Trophoblast cell (in vitro differentiated cells and primary cell): Measurements from ENCODE around the gene ATF4.

ENCODE experiments used
- DNase-seq, 2 donors: peaks; one replicate each; pipeline ENCODE4 v3.0.0-alpha.2; 2016
- H2AFZ ChIP-seq: 2 replicates; pipeline ENCODE4 v1.6.1; 2013; ENCODE audit warnings: low read length, moderate library complexity, mild to moderate bottlenecking; ENCODE audit not compliant: insufficient read depth, poor library complexity
- H2AK5ac ChIP-seq: 2 replicates; pipeline ENCODE4 v1.6.1; 2013; ENCODE audit warnings: mild to moderate bottlenecking, low read length
- H2BK120ac ChIP-seq: 2 replicates; pipeline ENCODE4 v1.6.1; 2013; ENCODE audit warnings: low read length, mild to moderate bottlenecking, moderate library complexity; ENCODE audit not compliant: insufficient read depth, poor library complexity
- H2BK12ac ChIP-seq: 2 replicates; pipeline ENCODE4 v1.6.1; 2013; ENCODE audit warnings: mild to moderate bottlenecking, low read length, moderate library complexity
- H2BK5ac ChIP-seq: 2 replicates; pipeline ENCODE4 v1.6.1; 2013; ENCODE audit warnings: low read length, low read depth, moderate library complexity, mild to moderate bottlenecking; ENCODE audit not compliant: poor library complexity
- H3K14ac ChIP-seq: 2 replicates; pipeline ENCODE4 v1.6.1; 2013; ENCODE audit warnings: mild to moderate bottlenecking, low read length
- H3K18ac ChIP-seq: 2 replicates; pipeline ENCODE4 v1.6.1; 2013; ENCODE audit warnings: mild to moderate bottlenecking, low read length
- H3K23ac ChIP-seq: 2 replicates; pipeline ENCODE4 v1.6.1; 2013; ENCODE audit warnings: low read length
- H3K27ac ChIP-seq: 2 replicates; pipeline ENCODE4 v1.5.1; 2013; ENCODE audit warnings: low read depth, mild to moderate bottlenecking, inconsistent platforms, low read length, moderate library complexity
- H3K27me3 ChIP-seq: 2 replicates; pipeline ENCODE4 v1.6.1; 2013; ENCODE audit warnings: inconsistent platforms, mild to moderate bottlenecking, low read length, moderate library complexity; ENCODE audit not compliant: insufficient read depth
- H3K36me3 ChIP-seq, 2 experiments: 1 replicate in 1 of 2; 2 replicates in 1 of 2; pipeline ENCODE4 v1.6.1; 2013; ENCODE audit warnings: low read length in 2 of 2, mild to moderate bottlenecking in 2 of 2, moderate library complexity in 1 of 2; ENCODE audit not compliant: insufficient read depth in 2 of 2, control insufficient read depth in 1 of 2
- H3K4ac ChIP-seq: 2 replicates; pipeline ENCODE4 v1.6.1; 2013; ENCODE audit warnings: low read depth, mild to moderate bottlenecking, low read length, moderate library complexity
- H3K4me1 ChIP-seq, 2 experiments: 1 replicate in 1 of 2; 2 replicates in 1 of 2; pipeline ENCODE4 v1.6.1; 2013; ENCODE audit warnings: low read length in 2 of 2, mild to moderate bottlenecking in 2 of 2, moderate library complexity in 1 of 2; ENCODE audit not compliant: insufficient read depth in 2 of 2, control insufficient read depth in 1 of 2
- H3K4me2 ChIP-seq: 2 replicates; pipeline ENCODE4 v1.6.1; 2013; ENCODE audit warnings: inconsistent platforms, mild to moderate bottlenecking, low read length, moderate library complexity
- H3K4me3 ChIP-seq: 2 replicates; pipeline ENCODE4 v1.5.1; 2013; ENCODE audit warnings: mild to moderate bottlenecking, low read depth, low read length, inconsistent platforms
- H3K79me1 ChIP-seq: one replicate; pipeline ENCODE4 v1.6.1; 2013; ENCODE audit warnings: low read length
- H3K79me2 ChIP-seq: 2 replicates; pipeline ENCODE4 v1.6.1; 2013; ENCODE audit warnings: low read length, mild to moderate bottlenecking; ENCODE audit not compliant: control insufficient read depth, insufficient read depth, poor library complexity
- H3K9ac ChIP-seq: 2 replicates; pipeline ENCODE4 v1.6.1; 2013; ENCODE audit warnings: mild to moderate bottlenecking, low read length
- H3K9me3 ChIP-seq: 2 replicates; pipeline ENCODE4 v1.6.1; 2013; ENCODE audit warnings: low read depth, mild to moderate bottlenecking, control low read depth, inconsistent platforms, low read length; ENCODE audit not compliant: insufficient read depth
- H4K12ac ChIP-seq: 2 replicates; pipeline ENCODE4 v1.6.1; 2013; ENCODE audit warnings: low read depth, mild to moderate bottlenecking, low read length, moderate library complexity
- H4K8ac ChIP-seq: 2 replicates; pipeline ENCODE4 v1.6.1; 2013; ENCODE audit warnings: low read depth, mild to moderate bottlenecking, low read length, moderate library complexity
- H4K91ac ChIP-seq: one replicate; pipeline ENCODE4 v1.6.1; 2013; ENCODE audit warnings: low read depth, mild to moderate bottlenecking, low read length, moderate library complexity
- WGBS: extraction: QIAGEN DNeasy Blood & Tissue Kit; methylation state at CpG from one replicate; pipeline ENCODE4 v1.1.7; 2013; ENCODE audit warnings: missing lambda C conversion rate; ENCODE audit not compliant: insufficient read length, insufficient coverage; ENCODE audit errors: extremely low coverage; 5-methylcytosine and 5-hydroxymethylcytosine counted together

The ATF4 gene

GRCh38 chr22:39524753-39525657, 4.6 kb downstream of the ATF4 start:
- no peak overlapping the region for H3K4ac ChIP-seq
- no peak overlapping the region for H3K4me2 ChIP-seq
- H2BK5ac ChIP-seq: no peak overlapping the region
- H2BK12ac ChIP-seq: no peak overlapping the region
- no peak overlapping the region for H4K8ac ChIP-seq
- peaks cover 10% of the 10 kb centered on the region for H3K79me1 ChIP-seq
- peaks cover 46 to 58% of the 10 kb centered on the region in 2 experiments for H3K36me3 ChIP-seq
- H3K4me3 ChIP-seq: no peak overlapping the region
- no peaks in the 10 kb centered on the region for H3K27me3 ChIP-seq
- no peak overlapping the region for H3K27ac ChIP-seq
- H3K14ac ChIP-seq: no peak overlapping the region
- peak in 1 of 2 donors; percentile 36 for DNase-seq
- H3K18ac ChIP-seq: no peak overlapping the region
- H3K9ac ChIP-seq: no peak overlapping the region
- no peak overlapping the region for H2AK5ac ChIP-seq
- no peak overlapping the region for H2BK120ac ChIP-seq
- no peak overlapping the region for H4K91ac ChIP-seq
- no peak overlapping the region for H4K12ac ChIP-seq
- H3K79me2 ChIP-seq: peaks cover 17% of the 10 kb centered on the region
- WGBS: no CpG with 5 or more reads among the region's 10 CpGs
- no peak overlapping the region for H2AFZ ChIP-seq
- H3K23ac ChIP-seq: no peak overlapping the region
- H3K9me3 ChIP-seq: no peaks in the 10 kb centered on the region
- peaks cover 12 to 27% of the 10 kb centered on the region in 2 experiments for H3K4me1 ChIP-seq

GRCh38 chr22:39525658-39525975, 5.3 kb downstream of the ATF4 start:
- no CpG with 5 or more reads among the region's 4 CpGs for WGBS
- Histone ChIP-seq H3K79me2 (peaks cover 13% of the 10 kb centered on the region), H3K9ac (no peak overlapping the region), H2BK12ac (no peak overlapping the region), H3K27ac (no peak overlapping the region), H3K27me3 (no peaks in the 10 kb centered on the region), H4K91ac (no peak overlapping the region), H3K4me1 (peaks cover 12 to 27% of the 10 kb centered on the region in 2 experiments), H2BK120ac (no peak overlapping the region), H4K8ac (no peak overlapping the region), H2BK5ac (no peak overlapping the region), H2AFZ (no peak overlapping the region), H3K4ac (no peak overlapping the region), H3K9me3 (no peaks in the 10 kb centered on the region), H3K36me3 (peaks cover 46 to 60% of the 10 kb centered on the region in 2 experiments), H3K18ac (no peak overlapping the region), H3K79me1 (peaks cover 5% of the 10 kb centered on the region), H4K12ac (no peak overlapping the region), H3K23ac (no peak overlapping the region), H3K14ac (no peak overlapping the region), H3K4me3 (no peak overlapping the region), H3K4me2 (no peak overlapping the region), H2AK5ac (no peak overlapping the region)
- DNase-seq: no peak

GRCh38 chr22:39526736-39527171, 6.4 kb downstream of the ATF4 start:
- Histone ChIP-seq H2AK5ac (no peak overlapping the region), H4K12ac (no peak overlapping the region), H2BK12ac (no peak overlapping the region), H3K9ac (no peak overlapping the region), H3K79me2 (peaks cover 5% of the 10 kb centered on the region), H3K18ac (no peak overlapping the region), H3K4me2 (no peak overlapping the region), H4K8ac (no peak overlapping the region), H2AFZ (no peak overlapping the region), H2BK120ac (no peak overlapping the region), H3K14ac (no peak overlapping the region), H3K4ac (no peak overlapping the region), H3K4me3 (no peak overlapping the region), H3K27me3 (no peaks in the 10 kb centered on the region), H2BK5ac (no peak overlapping the region), H3K9me3 (no peaks in the 10 kb centered on the region), H3K36me3 (peaks cover 44 to 55% of the 10 kb centered on the region in 2 experiments), H4K91ac (no peak overlapping the region), H3K4me1 (peaks cover 11 to 29% of the 10 kb centered on the region in 2 experiments), H3K27ac (peak overlapping the region; percentile 26), H3K79me1 (peaks cover 2% of the 10 kb centered on the region), H3K23ac (no peak overlapping the region)
- peak in 1 of 2 donors; percentile 55 for DNase-seq
- WGBS: no CpG with 5 or more reads among the region's 4 CpGs

- H3K79me2 ChIP-seq: peaks cover 11% of the 10 kb centered on the region
- H3K23ac ChIP-seq: no peak overlapping the region
- no peak overlapping the region for H3K18ac ChIP-seq
- no peak overlapping the region for H3K14ac ChIP-seq
- no peak overlapping the region for H2BK12ac ChIP-seq
- peak overlapping the region; percentile 30 for H3K27ac ChIP-seq
- no peak overlapping the region for H4K8ac ChIP-seq
- H3K9me3 ChIP-seq: no peaks in the 10 kb centered on the region
- H3K27me3 ChIP-seq: no peaks in the 10 kb centered on the region
- H3K4me1 ChIP-seq: peaks cover 9 to 32% of the 10 kb centered on the region in 2 experiments
- H3K36me3 ChIP-seq: peaks cover 38 to 48% of the 10 kb centered on the region in 2 experiments
- no peak overlapping the region for H2BK120ac ChIP-seq
- no peak overlapping the region for H2BK5ac ChIP-seq
- DNase-seq: peak; percentile 85 to 93
- no peak overlapping the region for H3K4me3 ChIP-seq
- H3K9ac ChIP-seq: no peak overlapping the region
- H2AK5ac ChIP-seq: no peak overlapping the region
- no peak overlapping the region for H4K91ac ChIP-seq
- no peak overlapping the region for H2AFZ ChIP-seq
- H4K12ac ChIP-seq: no peak overlapping the region
- H3K79me1 ChIP-seq: peaks cover 8% of the 10 kb centered on the region
- H3K4me2 ChIP-seq: no peak overlapping the region
- H3K4ac ChIP-seq: no peak overlapping the region
- no CpG with 5 or more reads among the region's 6 CpGs for WGBS
These were observed 7.2 kb downstream of the ATF4 start for GRCh38 chr22:39527481-39527961.
